RCC 7860 (cell line): ENCODE data around the gene CASK.
"Not testable (repeated sequence)": the region's sequence is repeated elsewhere in the genome, so short reads cannot be mapped to it uniquely, and the experiment has no call there.

Source experiments
- DNase-seq: peaks from one replicate; pipeline ENCODE4 v3.0.0-alpha.2; 2015; ENCODE audit warnings: low spot score
- FAIRE-seq: peaks from 2 replicates; lab custom pipeline; 2012; peaks lifted over from hg19 to GRCh38; lab: Jason Lieb, UNC

The CASK gene

DNA sequence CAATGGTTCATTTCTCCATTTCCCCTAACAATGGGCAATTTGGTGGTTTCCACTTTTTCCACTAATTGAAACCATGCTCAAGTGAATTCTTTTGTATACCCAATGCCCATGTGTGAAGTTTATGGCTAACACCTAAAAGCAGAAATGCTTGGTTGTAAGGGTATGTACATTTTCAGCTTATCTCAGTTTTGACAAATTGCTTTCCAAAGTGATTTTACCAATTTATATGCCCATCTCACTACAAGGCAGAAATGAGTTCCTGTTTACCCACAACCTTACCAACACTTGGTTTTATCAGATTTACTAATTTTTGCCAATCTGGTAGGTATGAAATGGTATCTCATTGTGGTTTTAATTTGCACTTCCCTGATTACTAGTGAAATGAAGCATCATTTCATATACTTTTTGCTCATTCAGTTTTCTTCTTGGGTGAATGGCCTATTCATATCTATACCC is 219.8 kb downstream of the CASK start:
- DNase-seq (no peak), FAIRE-seq (no peak)

DNA sequence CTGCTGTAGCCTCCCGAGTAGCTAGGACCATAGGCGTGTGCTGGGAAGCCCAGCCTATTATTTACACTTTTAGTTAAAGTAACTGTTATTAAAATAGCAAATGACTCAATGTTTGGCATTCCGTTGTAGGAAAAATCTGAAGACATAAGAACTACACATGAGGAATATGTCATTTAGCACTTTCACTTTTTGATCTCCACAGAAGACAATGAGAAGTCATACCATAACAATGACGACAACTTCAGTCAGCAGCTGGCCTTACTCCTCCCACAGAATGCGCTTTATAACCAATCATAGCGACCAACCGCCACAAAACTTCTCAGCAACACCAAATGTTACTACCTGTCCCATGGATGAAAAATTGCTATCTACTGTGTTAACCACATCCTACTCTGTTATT is 227.9 kb downstream of the CASK start:
- no peak for DNase-seq
- no peak for FAIRE-seq

DNA sequence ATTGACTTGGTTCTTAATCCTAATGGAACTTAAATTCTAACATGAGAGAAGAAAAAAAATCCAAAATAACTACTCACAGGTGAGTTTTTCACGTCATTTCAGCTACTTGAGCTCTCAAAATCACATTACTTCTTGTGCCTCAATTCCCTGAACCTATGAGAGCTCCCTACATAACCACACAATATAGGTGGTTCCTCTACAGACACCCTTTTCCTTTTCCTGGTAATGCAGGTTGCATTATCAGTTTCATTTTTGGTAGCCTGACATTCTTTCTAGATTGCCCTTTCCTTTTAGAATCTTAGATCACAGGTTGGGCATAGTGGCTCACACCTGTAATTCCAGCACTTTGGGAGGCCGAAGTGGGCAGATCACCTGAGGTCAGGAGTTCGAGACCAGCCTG is 230.3 kb downstream of the CASK start:
- no peak for DNase-seq
- FAIRE-seq = no peak

DNA sequence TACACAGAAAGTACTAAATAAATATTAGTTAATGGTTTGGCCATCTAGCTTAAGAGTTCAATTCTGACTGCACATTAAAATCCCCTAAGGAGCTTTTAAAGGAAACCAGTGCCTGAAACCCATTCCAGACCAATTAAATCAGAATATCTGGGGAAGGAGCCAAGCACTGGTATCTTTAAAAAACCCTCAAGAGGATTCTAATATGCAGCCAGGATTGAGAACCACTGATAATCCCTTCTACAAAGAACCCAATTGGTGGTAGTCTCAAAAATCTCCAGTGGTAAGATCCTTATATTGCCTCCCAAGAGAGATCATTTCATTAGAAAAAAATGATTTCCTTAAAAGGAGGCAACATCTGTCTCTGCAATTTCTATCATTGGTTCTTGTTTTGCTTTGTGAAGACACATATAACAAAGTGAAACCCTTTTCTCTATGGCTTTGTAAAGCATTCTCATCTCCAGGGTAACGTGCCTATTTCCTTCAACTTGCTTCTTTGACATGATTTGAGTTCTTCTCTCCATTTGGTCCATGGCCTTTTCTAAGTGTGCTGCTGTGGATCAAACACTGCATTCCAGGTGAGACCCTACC is 231.1 kb downstream of the CASK start:
- DNase-seq = no peak
- no peak for FAIRE-seq

DNA sequence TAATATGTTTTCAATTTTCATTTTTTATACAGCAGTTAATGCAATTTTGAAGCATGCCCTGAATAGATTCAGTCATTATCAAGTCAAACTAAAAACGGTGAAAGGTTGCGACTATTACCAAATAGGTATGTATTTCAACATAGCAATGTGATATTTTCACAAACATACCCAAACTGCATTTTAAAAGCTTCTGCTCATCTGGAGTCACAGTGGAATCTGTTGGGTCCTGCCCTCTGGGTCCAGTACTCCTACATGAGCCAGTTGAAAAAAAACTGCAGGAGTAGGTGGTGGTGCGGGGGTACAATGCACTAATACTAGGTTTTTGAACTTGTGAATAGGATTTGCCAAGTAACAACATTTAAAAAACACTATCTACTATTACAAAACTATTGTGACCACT is 233.6 kb downstream of the CASK start:
- FAIRE-seq = no peak
- no peak for DNase-seq

DNA sequence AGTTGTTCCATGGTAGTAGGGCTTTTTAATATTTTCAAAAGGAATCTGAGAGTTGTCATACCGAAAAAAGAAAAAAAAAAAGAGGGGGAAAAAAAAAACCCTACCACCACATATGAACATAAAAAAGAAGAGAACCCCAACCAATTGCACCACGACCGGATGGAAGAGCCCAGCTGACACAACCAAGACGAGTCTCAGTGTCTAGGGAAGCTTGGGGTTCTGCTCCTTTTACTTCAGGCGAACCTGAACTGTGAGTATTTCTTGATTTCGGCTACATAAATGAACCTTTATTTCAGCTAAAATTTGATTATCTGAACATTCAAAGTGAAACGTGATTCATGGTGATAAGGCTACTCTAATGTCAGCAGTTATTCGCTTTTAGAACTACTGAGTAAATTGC is 234.5 kb downstream of the CASK start, which contains the start of gene GPR34:
Gene GPR34, plus strand, starts transcription at position 139 of the 400 bp plus-strand sequence. CDS start 6,661 bp downstream, outside the sequence.
- FAIRE-seq (no peak), DNase-seq (no peak)

DNA sequence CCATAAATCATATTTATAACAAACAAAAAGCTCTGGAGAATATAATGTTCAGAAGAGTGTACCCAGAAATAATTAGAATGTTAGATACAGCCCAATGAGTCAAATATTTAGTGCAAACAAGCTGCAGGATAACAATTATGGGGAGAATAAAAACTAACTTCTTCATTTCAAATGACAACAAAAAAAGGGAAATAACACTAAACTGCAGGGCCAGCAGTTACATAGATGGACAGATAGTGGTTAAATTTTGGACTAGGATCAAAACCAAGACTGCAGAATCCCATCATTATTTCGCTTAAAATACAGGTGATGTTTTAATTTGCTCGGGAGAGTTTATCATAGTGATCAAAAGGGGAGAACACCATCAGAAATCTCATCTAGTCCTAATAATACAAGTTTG is 235.2 kb downstream of the CASK start:
- no peak for FAIRE-seq
- no peak for DNase-seq

DNA sequence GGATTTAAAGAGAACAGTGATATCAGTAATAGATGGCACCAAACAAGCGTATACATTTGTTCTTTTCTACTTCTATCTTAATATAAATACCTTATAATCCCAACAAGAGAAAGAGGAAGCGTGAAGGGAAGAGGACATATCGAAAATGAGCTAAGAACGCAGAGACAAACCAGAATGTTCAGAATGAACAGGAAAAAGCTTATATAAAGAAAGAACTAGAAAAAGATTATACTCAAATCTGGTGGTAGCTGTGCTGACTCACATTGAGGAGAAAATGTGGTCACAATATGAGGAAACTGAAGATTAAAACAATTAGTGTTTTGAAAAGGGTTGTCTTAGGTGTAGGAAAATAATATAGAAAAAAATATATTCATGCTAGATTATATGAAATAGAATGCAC is 236.6 kb downstream of the CASK start:
- DNase-seq = no peak
- FAIRE-seq = no peak

DNA sequence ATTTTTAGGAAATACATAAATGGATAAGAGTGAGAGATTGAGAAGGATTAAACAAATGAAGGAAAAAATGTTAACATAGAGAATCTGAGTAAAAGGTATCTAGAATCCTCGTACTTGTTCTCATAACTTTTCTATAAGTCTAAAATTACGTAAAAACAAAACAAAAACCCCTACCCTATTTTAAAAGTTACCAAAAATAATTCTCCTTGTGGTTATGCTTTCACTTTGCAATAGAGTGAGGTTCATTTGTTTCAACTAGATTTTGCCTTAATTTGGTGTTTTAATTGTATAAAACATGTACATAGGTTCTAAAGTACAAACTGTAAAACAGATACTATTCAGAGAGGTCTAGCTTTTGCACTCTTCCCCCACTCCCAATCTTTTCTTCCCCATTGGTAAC is 238.4 kb downstream of the CASK start:
- FAIRE-seq = no peak
- DNase-seq = no peak

DNA sequence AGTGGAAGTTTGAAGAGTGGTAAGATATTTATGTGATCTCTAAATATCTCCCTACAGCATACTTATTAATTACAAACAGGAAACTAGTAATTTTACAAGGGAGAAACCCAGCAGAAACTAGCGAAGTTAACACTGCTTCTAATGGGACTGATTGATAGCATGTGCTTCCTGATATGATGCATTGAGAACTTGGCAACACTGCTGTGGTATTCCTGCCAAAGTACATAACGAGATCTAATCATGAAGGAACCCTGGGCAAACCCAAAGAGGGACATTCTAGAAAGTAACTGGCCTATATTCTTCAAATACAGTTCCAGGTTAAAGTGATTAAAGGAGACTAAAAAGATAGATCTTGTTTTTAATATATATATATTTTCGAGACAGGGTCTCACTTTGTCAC is 239.2 kb downstream of the CASK start:
- FAIRE-seq = no peak
- DNase-seq = no peak

DNA sequence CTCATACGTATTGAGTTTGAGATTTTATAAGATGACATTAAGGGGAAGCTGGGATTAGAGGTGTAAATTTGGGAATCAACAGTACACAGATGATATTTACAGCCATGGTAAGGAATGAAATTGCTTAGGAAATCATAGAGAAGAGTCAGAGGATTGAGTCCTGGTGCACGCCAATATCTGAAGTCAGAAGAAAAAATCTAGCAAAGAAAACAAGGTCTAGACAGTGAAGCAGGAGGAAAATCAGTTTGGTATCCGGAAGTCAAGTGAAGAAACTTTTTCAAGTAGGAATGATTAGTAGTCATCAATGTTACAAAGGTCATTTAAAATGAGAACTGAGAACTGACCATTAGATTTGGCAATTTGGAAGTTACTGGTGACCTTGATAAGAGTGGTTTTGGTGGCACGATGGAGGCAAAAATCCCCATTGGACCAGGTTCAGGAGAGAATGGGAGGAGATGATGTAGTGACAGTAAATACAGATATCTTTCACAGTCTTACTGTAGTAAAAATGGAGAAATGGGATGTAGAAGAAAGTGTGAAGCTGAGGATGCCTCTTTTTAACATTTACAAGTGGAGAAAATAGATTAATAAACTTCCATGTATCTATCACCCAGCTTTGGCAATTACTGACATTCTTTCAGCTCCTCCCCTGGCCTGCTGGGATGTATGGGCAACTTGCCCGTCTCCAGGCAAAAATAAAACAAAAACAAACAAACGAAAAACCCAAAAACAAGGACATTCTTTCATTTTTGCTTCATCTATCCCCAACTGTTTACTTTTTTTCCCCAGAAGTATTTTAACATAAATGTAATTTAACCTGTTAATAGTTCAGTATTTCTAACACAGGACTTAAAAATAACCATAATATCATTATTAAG is 245.9 kb downstream of the CASK start:
- FAIRE-seq = no peak

DNA sequence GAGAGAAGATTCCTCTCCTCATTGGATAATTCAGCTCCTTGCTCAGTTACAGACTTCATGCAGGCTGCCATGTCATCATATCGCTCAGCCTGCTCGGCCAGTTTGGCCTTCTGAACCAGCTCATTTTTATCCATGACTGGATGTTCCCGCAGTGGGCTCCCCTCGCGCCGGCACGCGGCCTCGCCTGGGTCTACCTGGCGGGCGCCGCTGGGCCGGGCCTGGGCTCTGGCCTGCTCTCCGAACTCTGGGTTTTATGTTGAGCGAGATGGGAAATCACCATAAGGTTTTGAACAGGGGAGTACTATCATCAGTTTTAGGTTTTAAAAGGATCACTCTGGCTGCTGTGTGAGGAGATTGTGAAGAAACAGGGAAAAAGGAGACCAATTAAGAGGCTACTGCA is 247.0 kb downstream of the CASK start:
- DNase-seq, FAIRE-seq: not testable (repeated sequence)

More for the DNA sequence above, 245.9 kb downstream of the CASK start:
- DNase-seq = no peak

DNA sequence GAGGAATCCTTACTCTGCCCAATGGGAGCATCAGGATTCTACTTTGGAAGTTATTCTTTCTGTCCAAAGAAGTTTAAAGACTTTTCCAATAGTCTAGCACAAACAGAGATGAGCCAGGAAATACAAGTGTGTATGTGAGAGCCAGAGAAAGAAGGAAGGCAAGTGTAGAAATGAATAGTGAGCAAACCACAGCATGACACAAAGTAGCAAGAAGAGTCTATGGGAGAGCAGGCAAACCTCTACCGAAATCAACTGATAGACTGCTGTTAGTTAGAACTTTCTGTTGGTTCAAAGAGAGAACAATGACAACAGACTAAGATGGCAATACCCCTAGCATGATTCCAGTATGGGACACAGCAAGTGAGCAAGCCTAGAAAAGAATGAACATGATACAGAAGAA is 250.7 kb downstream of the CASK start:
- DNase-seq = no peak
- FAIRE-seq = no peak

DNA sequence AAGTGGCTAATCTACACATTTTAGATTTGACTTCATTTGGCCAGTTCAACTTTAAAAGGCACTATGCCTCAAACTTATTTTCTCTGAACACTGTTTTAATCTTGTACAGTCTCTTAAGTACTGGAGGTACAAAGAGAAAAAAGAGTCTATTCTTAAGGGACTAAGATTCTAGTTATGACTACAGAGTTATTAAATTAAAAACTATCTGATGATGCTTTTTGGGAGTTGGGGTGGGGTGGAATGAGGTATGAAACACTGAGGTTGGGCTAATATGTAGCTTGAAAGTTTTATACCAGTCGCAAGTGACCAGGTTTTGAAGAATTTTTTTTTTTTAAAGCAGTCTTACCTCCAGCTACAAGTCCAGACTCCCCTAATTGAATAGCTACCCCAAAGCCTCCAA is 252.3 kb downstream of the CASK start:
- FAIRE-seq = no peak
- DNase-seq = no peak

DNA sequence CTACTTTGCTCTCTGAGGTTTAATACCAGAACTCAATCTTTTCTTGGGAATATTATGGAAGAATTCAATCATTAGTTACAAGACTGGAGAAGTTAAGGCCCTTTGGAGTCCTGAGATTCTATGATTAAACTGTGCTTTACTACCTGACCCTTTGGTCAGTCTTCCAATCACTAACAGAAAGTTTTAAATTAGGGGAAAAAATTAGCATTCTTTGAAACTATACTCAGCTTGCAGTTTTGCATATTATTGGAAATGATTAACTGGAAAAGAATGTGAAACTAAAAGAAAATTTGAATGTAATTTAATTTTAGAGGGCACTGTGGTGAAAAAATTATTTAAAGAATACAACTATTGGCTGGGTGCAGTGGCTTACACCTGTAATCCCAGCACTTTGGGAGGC is 253.2 kb downstream of the CASK start:
- no peak for FAIRE-seq

DNA sequence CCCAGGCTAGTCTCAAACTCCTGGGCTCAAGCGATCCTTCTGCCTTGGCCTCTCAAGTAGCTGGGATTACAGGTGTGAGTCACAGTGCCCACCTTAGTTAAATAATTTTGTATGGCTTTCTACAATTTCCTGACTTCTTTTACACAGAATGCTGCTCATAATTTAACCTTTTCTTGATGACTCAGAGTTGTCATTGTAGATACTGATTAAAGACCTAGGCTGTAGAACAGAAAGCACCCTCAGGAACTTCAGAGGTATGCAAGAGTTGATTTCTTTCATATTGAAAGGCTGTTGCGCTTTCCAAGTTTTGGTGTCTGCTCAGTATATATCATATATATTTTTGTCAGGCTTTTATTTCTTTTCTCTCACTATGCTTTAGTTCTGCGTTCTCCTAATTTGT is 255.7 kb downstream of the CASK start:
- DNase-seq = peak; percentile 8
- FAIRE-seq = peak; percentile 86

More for the DNA sequence above, 253.2 kb downstream of the CASK start:
- no peak for DNase-seq

DNA sequence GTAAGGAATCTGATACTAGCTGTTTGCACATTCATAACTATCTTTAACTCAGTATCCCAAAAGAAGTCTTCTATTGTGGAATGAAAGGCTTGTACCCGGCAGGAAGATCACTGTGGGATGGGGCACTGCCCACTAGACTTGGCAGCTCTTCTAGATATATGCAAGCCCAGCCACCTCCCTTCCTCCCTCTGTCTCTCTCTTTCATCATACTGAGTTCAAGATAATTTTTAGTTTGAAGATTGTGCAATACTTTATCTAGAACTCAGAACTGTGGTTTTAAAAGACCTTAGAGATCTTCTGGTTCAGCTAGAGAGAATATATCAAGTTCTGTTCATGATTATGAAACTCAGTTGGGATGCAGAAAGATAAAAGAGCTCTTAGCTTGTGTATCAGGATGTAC is 257.1 kb downstream of the CASK start:
- peak; percentile 74 for FAIRE-seq

DNA sequence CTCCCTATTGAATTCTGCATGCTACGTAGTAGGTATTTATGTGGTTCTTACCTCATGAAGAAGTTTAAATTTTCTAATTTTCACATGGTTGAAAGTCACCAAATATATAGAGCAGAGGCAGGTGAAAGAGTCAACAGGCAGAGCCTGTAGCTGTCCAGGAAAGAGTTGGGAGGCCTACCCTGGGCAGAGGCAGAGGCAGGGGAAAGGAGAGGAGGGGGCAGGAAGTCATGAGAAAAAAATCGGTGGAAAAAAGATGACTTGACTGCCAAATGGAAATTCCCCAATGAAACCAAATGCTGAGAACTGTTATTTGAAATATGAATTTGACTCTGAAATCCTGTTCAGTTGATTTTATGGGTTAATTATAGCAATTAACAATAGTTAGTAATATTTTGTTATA is 257.7 kb downstream of the CASK start:
- no peak for DNase-seq

More for the DNA sequence above, 257.1 kb downstream of the CASK start:
- DNase-seq = peak; percentile 6

DNA sequence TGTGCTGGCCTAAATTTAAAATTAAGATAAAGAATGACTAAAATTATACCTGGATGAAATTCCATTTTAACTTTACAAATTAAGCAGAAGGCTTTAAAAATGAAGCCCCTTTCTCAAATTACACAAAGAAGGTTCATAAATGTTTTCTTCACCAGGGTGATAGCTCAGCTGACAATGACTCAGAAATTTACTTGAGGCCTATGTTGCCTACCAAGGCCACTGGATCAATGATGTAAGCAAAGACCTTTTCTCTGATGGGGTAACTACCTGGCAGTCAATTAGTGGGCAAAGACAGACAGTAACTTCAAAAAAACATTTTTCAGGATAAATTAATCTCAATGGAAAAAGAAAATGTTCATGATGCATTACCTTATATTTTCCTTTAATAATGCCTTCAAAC is 258.4 kb downstream of the CASK start:
- DNase-seq (no peak), FAIRE-seq (no peak)

More for the DNA sequence above, 257.7 kb downstream of the CASK start:
- FAIRE-seq = no peak

DNA sequence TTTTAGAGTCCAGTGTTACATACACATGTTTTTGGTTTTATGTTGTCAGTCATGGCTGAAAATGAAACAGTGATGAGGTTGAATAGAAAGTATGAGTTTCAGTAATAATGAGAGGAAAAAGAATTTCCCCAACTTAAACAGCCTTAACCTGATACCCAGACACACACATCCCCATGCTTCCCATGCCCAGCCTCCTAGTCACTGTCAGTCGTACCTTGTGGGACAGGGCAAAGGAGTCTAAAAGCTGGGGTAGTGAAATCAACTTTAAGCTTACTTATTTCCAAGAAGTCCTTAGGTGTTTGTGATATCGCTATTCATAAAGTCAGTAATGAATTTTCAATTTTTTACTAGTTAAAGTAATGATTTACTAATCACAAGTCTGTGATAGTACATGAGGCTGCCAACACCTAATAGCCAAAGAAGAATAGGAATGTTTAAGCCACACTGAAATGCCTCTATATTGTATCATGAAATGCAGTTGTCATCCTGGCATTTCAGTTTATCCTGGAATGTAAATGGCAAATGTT is 258.9 kb downstream of the CASK start:
- peak; percentile 81 for FAIRE-seq
- DNase-seq = no peak

DNA sequence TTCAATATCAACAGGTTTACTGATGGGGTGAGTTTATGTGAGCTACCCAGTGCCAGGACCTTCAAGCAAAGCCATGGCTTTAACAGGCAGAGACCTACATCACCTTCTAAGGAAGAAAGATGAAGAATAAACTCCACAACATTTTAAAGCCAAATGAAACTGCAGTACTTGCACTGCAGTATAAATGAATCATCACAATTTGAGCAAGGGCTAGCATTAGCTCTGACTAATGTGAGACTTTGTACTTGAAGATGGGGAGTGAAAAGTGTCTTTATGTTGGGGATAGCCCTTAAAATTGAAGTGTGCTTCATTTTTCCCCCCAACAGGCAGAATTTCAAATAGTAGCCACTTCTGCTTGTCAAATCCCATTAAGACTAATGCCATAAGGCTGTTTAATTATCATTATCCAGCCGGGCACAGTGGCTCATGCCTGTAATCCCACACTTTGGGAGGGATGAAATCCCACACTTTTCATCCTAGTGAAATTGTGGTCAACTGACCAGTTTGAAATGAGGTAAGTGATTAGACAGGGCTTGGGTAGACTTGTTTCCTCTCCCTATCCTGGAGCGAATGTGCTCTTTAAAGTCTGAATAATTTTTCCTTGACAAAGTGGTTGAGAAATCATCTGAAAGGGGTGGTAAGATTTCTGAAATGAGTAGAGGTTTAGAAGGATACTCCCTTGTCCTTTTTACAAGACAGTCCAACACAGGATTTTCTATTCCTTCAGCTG is 261.8 kb downstream of the CASK start:
- peak; percentile 54 for FAIRE-seq
- DNase-seq = no peak
